Measurements from ENCODE around the gene ACSL6. TPM values are rescaled to one million over a fixed set of nuclear protein-coding genes. Genes with fewer than 3 reads are reported as not detected.

ACSL6 gene
- total and polyA plus RNA-seq, 4 donors = 0.10 to 6.7 (median 0.38) TPM

DNA sequence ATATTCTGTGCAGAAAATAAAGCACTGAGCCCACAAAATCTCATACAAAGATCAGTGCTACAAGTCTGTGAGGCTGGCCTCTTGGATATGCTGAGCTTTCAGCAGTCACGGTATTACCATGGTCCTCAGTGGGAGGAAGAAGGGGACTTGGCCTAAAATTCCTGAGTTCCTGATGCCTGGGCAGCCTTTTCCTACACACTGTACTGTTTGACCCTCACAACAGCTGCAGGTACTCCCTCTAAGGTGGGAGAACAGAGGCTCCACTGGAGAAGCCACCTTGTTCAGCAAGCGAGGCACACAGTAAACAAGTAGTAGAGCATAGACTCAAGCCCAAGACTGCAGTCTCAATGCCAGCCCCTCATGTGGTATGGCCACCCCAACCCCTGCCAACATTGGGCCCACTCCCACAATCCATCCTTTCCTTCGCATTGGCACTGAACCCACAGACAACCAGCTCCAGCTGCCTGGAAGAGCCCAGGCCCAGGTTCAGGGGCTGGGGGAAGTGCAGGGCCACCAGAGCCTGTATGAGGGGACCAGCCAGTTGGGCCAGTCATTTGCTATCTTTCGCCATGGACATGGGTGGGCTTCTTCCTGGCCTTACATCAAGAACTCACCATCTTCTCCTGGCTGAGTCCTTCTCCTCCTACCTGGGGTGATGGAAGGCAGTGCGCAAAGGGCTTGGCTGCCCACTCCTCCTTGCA is 14.3 kb downstream of the ACSL6 start:
- WGBS, 2 donors = 87 to 90% methylated on average over 5 of the region's 5 CpGs
- H3K9me3 ChIP-seq (ENCODE audit: control insufficient read depth in 4 of 4, insufficient read depth in 3 of 4, low read length in 3 of 4) = no peaks in the 10 kb centered on the region
- peaks cover 0 to 21% (median 6%) of the 10 kb centered on the region in 5 donors for H3K4me1 ChIP-seq (ENCODE audit: control insufficient read depth in 5 of 5, insufficient read depth in 5 of 5, low read length in 5 of 5)
- H3K36me3 ChIP-seq (ENCODE audit: control insufficient read depth in 4 of 4, insufficient read depth in 4 of 4, low read length in 4 of 4) = no peaks in the 10 kb centered on the region
- ATAC-seq (ENCODE audit: insufficient read depth, low FRiP score) = no peak
- H3K27me3 ChIP-seq (ENCODE audit: control insufficient read depth in 3 of 3, insufficient read depth in 3 of 3, low read length in 2 of 3) = no peaks in the 10 kb centered on the region
- H3K4me3 ChIP-seq = no peak overlapping the region
- H3K27ac ChIP-seq (ENCODE audit: low read depth in 1 of 2, low read length in 1 of 2) = no peak overlapping the region
- TF ChIP-seq, protein P1, sequence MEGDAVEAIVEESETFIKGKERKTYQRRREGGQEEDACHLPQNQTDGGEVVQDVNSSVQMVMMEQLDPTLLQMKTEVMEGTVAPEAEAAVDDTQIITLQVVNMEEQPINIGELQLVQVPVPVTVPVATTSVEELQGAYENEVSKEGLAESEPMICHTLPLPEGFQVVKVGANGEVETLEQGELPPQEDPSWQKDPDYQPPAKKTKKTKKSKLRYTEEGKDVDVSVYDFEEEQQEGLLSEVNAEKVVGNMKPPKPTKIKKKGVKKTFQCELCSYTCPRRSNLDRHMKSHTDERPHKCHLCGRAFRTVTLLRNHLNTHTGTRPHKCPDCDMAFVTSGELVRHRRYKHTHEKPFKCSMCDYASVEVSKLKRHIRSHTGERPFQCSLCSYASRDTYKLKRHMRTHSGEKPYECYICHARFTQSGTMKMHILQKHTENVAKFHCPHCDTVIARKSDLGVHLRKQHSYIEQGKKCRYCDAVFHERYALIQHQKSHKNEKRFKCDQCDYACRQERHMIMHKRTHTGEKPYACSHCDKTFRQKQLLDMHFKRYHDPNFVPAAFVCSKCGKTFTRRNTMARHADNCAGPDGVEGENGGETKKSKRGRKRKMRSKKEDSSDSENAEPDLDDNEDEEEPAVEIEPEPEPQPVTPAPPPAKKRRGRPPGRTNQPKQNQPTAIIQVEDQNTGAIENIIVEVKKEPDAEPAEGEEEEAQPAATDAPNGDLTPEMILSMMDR (IDR thresholded peaks at IDR 0.05; ENCODE audit: control extremely low read depth, extremely low read depth) = no peak
- H3K9ac ChIP-seq (ENCODE audit: insufficient read depth in 1 of 2, low read length in 2 of 2) = no peak overlapping the region
- no peak for DNase-seq

DNA sequence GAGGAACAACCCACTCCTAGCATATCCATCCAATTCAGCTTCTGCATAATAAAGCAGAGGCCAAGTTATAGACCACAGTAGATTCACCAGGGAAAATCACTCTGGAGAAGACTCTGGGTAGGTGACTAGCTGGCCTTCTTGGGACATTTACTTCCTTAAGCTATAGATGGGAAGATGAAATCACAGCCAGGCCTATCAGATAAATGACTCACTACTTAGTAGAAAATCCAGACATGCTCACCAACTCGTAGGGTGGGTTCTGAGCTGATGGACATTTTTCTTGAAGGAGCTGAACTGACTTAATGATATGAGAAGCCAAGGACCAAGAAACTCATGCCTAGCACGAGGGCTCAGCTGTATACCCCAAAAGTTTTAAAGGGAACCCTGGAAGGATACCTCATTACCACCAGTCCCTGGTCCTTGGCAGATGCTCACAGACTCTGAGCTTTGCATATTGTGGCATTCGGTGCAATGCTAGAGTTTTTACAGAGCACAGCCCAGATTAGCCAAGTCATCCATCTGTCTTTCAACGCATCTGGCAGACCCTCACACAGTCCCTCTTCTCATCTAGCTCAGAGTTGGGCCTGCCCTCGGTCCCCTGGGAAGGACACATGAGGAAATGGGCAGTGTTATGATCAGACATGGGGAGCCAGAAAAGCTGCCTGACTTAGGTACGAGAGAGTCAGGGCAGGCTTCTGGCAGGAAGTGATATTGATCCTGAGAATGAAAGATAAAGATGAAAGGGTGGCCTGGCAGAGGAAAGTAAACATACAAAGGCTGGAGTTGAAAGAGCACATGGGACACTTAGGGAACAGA is 15.0 kb downstream of the ACSL6 start:
- DNase-seq (no peak), ATAC-seq (ENCODE audit: insufficient read depth, low FRiP score) (no peak)
- Histone ChIP-seq H3K36me3 (ENCODE audit: control insufficient read depth in 4 of 4, insufficient read depth in 4 of 4, low read length in 4 of 4) (no peaks in the 10 kb centered on the region), H3K4me1 (ENCODE audit: control insufficient read depth in 5 of 5, insufficient read depth in 5 of 5, low read length in 5 of 5) (peaks cover 0 to 19% (median 6%) of the 10 kb centered on the region in 5 donors), H3K27me3 (ENCODE audit: control insufficient read depth in 3 of 3, insufficient read depth in 3 of 3, low read length in 2 of 3) (no peaks in the 10 kb centered on the region), H3K9ac (ENCODE audit: insufficient read depth in 1 of 2, low read length in 2 of 2) (no peak overlapping the region), H3K27ac (ENCODE audit: low read depth in 1 of 2, low read length in 1 of 2) (no peak overlapping the region), H3K9me3 (ENCODE audit: control insufficient read depth in 4 of 4, insufficient read depth in 3 of 4, low read length in 3 of 4) (no peaks in the 10 kb centered on the region), H3K4me3 (no peak overlapping the region)
- 47 to 53% methylated on average over 6 of the region's 6 CpGs for WGBS, 2 donors
- TF ChIP-seq, protein P1 (IDR thresholded peaks at IDR 0.05; ENCODE audit: control extremely low read depth, extremely low read depth) = no peak

DNA sequence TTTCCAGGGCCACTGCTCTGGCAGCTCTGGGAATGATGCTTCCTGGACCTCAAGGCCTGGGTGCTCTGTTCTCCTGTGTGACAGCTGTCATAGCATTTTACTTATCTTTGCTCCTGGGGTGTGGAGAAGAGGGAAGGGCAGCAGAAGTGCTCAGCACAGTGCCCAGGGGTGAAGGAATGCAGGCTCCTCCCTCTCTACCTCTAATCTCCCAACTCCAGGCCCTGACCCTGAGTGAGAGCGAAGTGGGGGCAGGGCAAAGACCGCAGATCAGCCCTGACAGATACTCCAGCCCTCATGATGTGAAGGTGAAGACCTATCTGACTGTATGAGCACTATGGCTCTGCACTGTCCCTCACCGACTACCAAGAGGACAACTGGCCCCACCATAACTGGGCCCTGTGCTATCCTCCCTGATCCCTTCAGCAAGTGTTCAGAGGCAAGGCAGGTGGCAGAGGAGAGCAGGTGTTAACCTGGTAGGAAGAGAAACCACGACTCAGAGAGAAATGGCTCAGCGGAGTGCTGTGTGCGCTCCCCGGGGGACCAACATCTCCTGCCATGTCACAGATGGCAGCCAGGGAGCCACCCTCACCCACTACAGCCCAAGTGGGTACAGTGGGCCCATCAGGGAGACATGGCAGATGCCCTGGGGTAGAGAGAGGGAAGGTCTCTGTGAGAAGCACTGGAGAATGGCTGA is 16.8 kb downstream of the ACSL6 start:
- no peak for DNase-seq
- no peaks in the 10 kb centered on the region for H3K9me3 ChIP-seq (ENCODE audit: control insufficient read depth in 4 of 4, insufficient read depth in 3 of 4, low read length in 3 of 4)
- 77 to 81% methylated on average over 7 of the region's 7 CpGs for WGBS, 2 donors

More for the DNA sequence above, 16.8 kb downstream of the ACSL6 start:
- Histone ChIP-seq H3K4me1 (ENCODE audit: control insufficient read depth in 5 of 5, insufficient read depth in 5 of 5, low read length in 5 of 5) (peaks cover 0 to 19% (median 6%) of the 10 kb centered on the region in 5 donors), H3K27me3 (ENCODE audit: control insufficient read depth in 3 of 3, insufficient read depth in 3 of 3, low read length in 2 of 3) (no peaks in the 10 kb centered on the region), H3K9ac (ENCODE audit: insufficient read depth in 1 of 2, low read length in 2 of 2) (no peak overlapping the region), H3K36me3 (ENCODE audit: control insufficient read depth in 4 of 4, insufficient read depth in 4 of 4, low read length in 4 of 4) (no peaks in the 10 kb centered on the region), H3K4me3 (no peak overlapping the region), H3K27ac (ENCODE audit: low read depth in 1 of 2, low read length in 1 of 2) (no peak overlapping the region)
- ATAC-seq (ENCODE audit: insufficient read depth, low FRiP score) = no peak
- TF ChIP-seq, protein P1 (IDR thresholded peaks at IDR 0.05; ENCODE audit: control extremely low read depth, extremely low read depth) = no peak

Data from lung (tissue), 12 donors.